ENCODE data around the gene SPACA9. TPM values are rescaled to one million over a fixed set of nuclear protein-coding genes. Genes with fewer than 3 reads are reported as not detected.

The SPACA9 gene
- total RNA-seq, 2 donors from 2014 or later, result 5.7 to 16.5 TPM

GRCh38 chr9:132905726-132906125, 27.0 kb downstream of the SPACA9 start:
- Histone ChIP-seq H3K4me1 (replicated peaks) (no peaks in the 10 kb centered on the region), H3K27ac (no peak overlapping the region), H3K4me3 (no peak overlapping the region), H3K27me3 (replicated peaks; ENCODE audit: insufficient read depth) (no peaks in the 10 kb centered on the region), H3K36me3 (peaks cover 0 to 7% of the 10 kb centered on the region in 2 donors), H3K9me3 (no peaks in the 10 kb centered on the region)
- intact Hi-C loops (cut with DNase I), result no loop called here
- WGBS, result 60% methylated on average over 12 of the region's 12 CpGs
- no peak for TF ChIP-seq POLR2A (IDR thresholded peaks at IDR 0.05)
- no peak for TF ChIP-seq CTCF (IDR thresholded peaks at IDR 0.05)
- no peak for TF ChIP-seq POLR2AphosphoS5 (IDR thresholded peaks at IDR 0.05)
- no peak for DNase-seq (ENCODE audit: low spot score)

- Histone ChIP-seq H3K4me1 (replicated peaks) (no peaks in the 10 kb centered on the region), H3K4me3 (no peak overlapping the region), H3K27ac (no peak overlapping the region), H3K27me3 (replicated peaks; ENCODE audit: insufficient read depth) (no peaks in the 10 kb centered on the region), H3K9me3 (no peaks in the 10 kb centered on the region), H3K36me3 (peaks cover 0 to 6% of the 10 kb centered on the region in 2 donors)
- WGBS, result 83% methylated on average over 7 of the region's 7 CpGs
- TF ChIP-seq POLR2AphosphoS5 (IDR thresholded peaks at IDR 0.05), result no peak
- no peak for TF ChIP-seq POLR2A (IDR thresholded peaks at IDR 0.05)
- no peak for TF ChIP-seq CTCF (IDR thresholded peaks at IDR 0.05)
- DNase-seq (ENCODE audit: low spot score), result no peak
- intact Hi-C loops (cut with DNase I), result no loop called here
These were observed 29.9 kb downstream of the SPACA9 start for GRCh38 chr9:132908635-132909034.

- TF ChIP-seq POLR2A (IDR thresholded peaks at IDR 0.05) (no peak), POLR2AphosphoS5 (IDR thresholded peaks at IDR 0.05) (no peak), CTCF (IDR thresholded peaks at IDR 0.05) (no peak)
- peaks cover 0 to 6% of the 10 kb centered on the region in 2 donors for H3K36me3 ChIP-seq
These were observed 30.6 kb downstream of the SPACA9 start for GRCh38 chr9:132909311-132909710.

GRCh38 chr9:132910376-132910775, 31.7 kb downstream of the SPACA9 start:
- Histone ChIP-seq H3K9me3 (no peaks in the 10 kb centered on the region), H3K27ac (no peak overlapping the region), H3K36me3 (peaks cover 0 to 6% of the 10 kb centered on the region in 2 donors), H3K4me3 (no peak overlapping the region), H3K27me3 (replicated peaks; ENCODE audit: insufficient read depth) (no peaks in the 10 kb centered on the region), H3K4me1 (replicated peaks) (no peaks in the 10 kb centered on the region)
- TF ChIP-seq POLR2AphosphoS5 (IDR thresholded peaks at IDR 0.05) (no peak), CTCF (IDR thresholded peaks at IDR 0.05) (no peak)
- WGBS, result 95% methylated on average over 6 of the region's 6 CpGs
- intact Hi-C loops (cut with DNase I), result no loop called here
- DNase-seq (ENCODE audit: low spot score), result no peak

More at GRCh38 chr9:132909311-132909710, 30.6 kb downstream of the SPACA9 start:
- no peak for DNase-seq (ENCODE audit: low spot score)
- Histone ChIP-seq H3K4me3 (no peak overlapping the region), H3K27ac (no peak overlapping the region), H3K9me3 (no peaks in the 10 kb centered on the region), H3K27me3 (replicated peaks; ENCODE audit: insufficient read depth) (no peaks in the 10 kb centered on the region), H3K4me1 (replicated peaks) (no peaks in the 10 kb centered on the region)
- intact Hi-C loops (cut with DNase I), result no loop called here
- 63% methylated on average over 2 of the region's 2 CpGs for WGBS

- Histone ChIP-seq H3K4me3 (no peak overlapping the region), H3K27ac (no peak overlapping the region), H3K36me3 (peaks cover 0 to 6% of the 10 kb centered on the region in 2 donors), H3K9me3 (no peaks in the 10 kb centered on the region), H3K27me3 (replicated peaks; ENCODE audit: insufficient read depth) (no peaks in the 10 kb centered on the region), H3K4me1 (replicated peaks) (no peaks in the 10 kb centered on the region)
- intact Hi-C loops (cut with DNase I), result no loop called here
- no peak for TF ChIP-seq POLR2AphosphoS5 (IDR thresholded peaks at IDR 0.05)
- TF ChIP-seq CTCF (IDR thresholded peaks at IDR 0.05), result no peak
- TF ChIP-seq POLR2A (IDR thresholded peaks at IDR 0.05), result no peak
- no peak for DNase-seq (ENCODE audit: low spot score)
- WGBS, result 95% methylated on average over 4 of the region's 4 CpGs
These were observed 33.4 kb downstream of the SPACA9 start for GRCh38 chr9:132912131-132912530.

All from prostate gland (tissue), 2 donors.